ENCODE data around the gene CFAP100.

CFAP100 gene

DNA sequence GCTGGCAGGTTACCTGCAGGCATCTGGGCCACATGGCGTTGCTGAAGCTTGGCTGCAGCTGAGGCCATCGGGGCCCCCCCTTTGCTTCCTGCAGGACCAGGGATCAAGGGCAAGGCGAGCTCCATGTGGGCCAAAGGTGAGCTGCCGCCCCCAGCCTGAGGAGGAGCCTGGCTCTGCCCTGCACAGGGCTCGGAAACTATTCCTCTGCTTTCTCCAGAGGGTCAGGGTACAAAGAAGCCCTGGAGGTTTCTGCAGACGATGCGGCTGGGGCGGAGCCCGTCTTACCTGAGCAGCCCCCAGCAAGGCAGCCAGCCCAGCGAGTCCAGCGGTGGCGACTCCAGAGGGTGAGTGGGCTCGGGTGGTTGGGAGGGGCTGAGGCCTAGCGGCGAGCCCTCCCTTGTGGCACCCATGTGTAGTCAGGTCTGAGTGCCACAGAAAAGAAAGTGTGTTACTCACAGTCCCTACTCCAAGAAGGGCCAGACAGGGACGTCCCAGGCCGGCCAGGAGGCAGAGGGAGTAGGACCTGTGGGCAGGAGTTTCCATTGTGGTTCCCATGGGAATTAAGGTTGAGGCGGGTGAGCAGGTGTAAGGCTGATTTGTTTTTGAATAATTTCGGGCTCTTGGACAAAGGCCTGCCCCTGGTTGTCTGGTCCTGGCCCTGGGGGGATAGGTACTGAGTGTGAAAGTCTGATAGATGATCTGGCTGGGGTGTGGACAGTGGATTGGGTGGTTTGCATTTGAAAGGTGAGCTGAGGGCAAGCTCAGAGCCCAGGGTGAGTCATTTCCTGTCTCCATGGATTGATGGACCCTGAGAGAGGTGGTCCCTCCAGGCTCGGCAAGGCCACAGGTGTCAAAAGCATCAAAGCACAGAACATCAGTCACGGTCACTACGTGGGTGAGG lies 25.4 kb downstream of the CFAP100 start:
- no peak for TF ChIP-seq TAF1 (IDR thresholded peaks at IDR 0.05; ENCODE audit: borderline replicate concordance, insufficient read depth, low read length)

DNA sequence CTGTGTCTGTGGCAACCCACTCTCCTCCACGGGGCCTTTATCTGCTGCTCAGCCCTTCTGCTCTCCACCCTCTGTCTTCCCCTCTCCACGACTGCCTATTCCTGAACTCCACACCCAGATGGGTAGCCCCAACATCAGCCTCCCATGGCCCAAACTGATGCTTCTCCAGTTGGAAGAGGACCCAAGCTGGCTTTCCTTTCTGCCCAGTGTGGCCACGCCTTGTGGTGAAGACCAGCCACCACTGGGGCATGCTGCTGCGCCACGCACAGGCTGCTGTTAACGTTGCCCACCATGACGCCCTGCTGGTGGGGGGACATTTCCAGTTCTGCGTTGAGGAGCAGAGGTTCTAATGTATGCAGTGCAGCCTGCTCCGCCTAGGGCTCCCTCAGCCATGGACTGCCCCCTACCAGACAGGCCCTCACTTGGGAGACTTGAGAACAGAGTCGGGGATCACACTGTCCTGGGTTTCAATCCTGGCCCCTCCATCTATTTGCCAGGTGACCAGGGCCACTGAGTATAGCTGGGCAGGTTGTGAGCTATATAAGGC lies 26.9 kb downstream of the CFAP100 start:
- TF ChIP-seq, protein P1, sequence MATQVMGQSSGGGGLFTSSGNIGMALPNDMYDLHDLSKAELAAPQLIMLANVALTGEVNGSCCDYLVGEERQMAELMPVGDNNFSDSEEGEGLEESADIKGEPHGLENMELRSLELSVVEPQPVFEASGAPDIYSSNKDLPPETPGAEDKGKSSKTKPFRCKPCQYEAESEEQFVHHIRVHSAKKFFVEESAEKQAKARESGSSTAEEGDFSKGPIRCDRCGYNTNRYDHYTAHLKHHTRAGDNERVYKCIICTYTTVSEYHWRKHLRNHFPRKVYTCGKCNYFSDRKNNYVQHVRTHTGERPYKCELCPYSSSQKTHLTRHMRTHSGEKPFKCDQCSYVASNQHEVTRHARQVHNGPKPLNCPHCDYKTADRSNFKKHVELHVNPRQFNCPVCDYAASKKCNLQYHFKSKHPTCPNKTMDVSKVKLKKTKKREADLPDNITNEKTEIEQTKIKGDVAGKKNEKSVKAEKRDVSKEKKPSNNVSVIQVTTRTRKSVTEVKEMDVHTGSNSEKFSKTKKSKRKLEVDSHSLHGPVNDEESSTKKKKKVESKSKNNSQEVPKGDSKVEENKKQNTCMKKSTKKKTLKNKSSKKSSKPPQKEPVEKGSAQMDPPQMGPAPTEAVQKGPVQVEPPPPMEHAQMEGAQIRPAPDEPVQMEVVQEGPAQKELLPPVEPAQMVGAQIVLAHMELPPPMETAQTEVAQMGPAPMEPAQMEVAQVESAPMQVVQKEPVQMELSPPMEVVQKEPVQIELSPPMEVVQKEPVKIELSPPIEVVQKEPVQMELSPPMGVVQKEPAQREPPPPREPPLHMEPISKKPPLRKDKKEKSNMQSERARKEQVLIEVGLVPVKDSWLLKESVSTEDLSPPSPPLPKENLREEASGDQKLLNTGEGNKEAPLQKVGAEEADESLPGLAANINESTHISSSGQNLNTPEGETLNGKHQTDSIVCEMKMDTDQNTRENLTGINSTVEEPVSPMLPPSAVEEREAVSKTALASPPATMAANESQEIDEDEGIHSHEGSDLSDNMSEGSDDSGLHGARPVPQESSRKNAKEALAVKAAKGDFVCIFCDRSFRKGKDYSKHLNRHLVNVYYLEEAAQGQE (IDR thresholded peaks at IDR 0.05; ENCODE audit: insufficient read depth in 1 of 2, low read depth in 2 of 2, low read length in 2 of 2) = no peak
- TF ChIP-seq TAF1 (IDR thresholded peaks at IDR 0.05; ENCODE audit: borderline replicate concordance, insufficient read depth, low read length) = no peak
- no peak for TF ChIP-seq SIN3A (IDR thresholded peaks at IDR 0.05; ENCODE audit: borderline replicate concordance, insufficient read depth, low read length)
- no peak for TF ChIP-seq FOXP2 (optimal IDR thresholded peaks at IDR 0.05; ENCODE audit: borderline replicate concordance, extremely low read depth, extremely low read length, insufficient read depth)
- no peak for TF ChIP-seq POLR2AphosphoS5 (IDR thresholded peaks at IDR 0.05; ENCODE audit: low read depth, low read length)

DNA sequence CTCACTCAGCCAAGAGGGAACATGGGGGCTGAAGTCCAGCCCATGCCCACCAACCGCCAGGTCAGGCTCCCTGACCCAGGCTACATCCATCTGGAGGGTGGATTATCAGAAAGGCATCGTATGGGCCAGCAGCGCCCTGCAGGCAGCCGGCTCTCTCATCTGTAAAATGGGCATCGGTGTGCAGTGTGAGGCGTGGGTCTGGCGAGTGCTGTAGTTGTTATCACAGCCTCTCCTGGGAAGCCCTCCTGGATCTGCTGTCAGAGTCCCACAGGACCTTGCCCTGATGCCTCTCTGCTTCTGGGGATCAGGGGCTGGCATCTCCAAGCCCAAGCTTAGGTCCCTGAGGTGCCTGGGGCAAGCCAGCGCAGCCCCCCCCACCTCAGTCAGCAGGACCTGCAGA lies 27.4 kb downstream of the CFAP100 start:
- TF ChIP-seq TAF1 (IDR thresholded peaks at IDR 0.05; ENCODE audit: borderline replicate concordance, insufficient read depth, low read length) = no peak
- TF ChIP-seq, protein P1 (IDR thresholded peaks at IDR 0.05; ENCODE audit: insufficient read depth in 1 of 2, low read depth in 2 of 2, low read length in 2 of 2) = no peak
- TF ChIP-seq POLR2AphosphoS5 (IDR thresholded peaks at IDR 0.05; ENCODE audit: low read depth, low read length) = no peak
- no peak for TF ChIP-seq SIN3A (IDR thresholded peaks at IDR 0.05; ENCODE audit: borderline replicate concordance, insufficient read depth, low read length)
- no peak for TF ChIP-seq FOXP2 (optimal IDR thresholded peaks at IDR 0.05; ENCODE audit: borderline replicate concordance, extremely low read depth, extremely low read length, insufficient read depth)

DNA sequence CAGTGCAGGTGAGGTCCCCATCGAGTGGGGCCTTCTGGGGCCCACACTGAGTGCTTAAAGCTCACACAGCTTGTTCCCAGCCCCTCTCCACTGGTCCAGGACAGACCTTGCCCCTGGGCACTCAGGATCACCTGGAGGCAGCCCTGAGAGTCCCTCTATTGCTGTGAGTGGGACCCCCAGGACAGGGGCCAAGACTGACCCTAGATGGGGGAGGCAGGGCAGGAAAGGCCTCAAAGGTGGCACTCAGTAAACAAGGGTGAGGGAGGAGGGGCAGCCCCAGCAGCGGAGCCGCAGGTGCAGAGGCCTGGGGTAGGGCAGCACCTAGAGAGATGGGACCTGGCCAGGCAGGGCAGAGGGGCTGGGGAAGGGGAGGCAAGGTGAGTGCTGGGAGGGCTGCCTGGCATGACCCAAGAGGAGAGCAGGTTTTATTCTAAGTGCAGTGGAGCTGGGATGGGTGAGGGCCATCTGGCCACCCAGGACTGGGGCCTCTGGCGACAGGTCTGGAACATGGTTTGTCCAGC lies 27.9 kb downstream of the CFAP100 start:
- TF ChIP-seq, protein P1 (IDR thresholded peaks at IDR 0.05; ENCODE audit: insufficient read depth in 1 of 2, low read depth in 2 of 2, low read length in 2 of 2) = no peak
- TF ChIP-seq SIN3A (IDR thresholded peaks at IDR 0.05; ENCODE audit: borderline replicate concordance, insufficient read depth, low read length) (no peak), FOXP2 (optimal IDR thresholded peaks at IDR 0.05; ENCODE audit: borderline replicate concordance, extremely low read depth, extremely low read length, insufficient read depth) (no peak), POLR2AphosphoS5 (IDR thresholded peaks at IDR 0.05; ENCODE audit: low read depth, low read length) (no peak), TAF1 (IDR thresholded peaks at IDR 0.05; ENCODE audit: borderline replicate concordance, insufficient read depth, low read length) (no peak)

DNA sequence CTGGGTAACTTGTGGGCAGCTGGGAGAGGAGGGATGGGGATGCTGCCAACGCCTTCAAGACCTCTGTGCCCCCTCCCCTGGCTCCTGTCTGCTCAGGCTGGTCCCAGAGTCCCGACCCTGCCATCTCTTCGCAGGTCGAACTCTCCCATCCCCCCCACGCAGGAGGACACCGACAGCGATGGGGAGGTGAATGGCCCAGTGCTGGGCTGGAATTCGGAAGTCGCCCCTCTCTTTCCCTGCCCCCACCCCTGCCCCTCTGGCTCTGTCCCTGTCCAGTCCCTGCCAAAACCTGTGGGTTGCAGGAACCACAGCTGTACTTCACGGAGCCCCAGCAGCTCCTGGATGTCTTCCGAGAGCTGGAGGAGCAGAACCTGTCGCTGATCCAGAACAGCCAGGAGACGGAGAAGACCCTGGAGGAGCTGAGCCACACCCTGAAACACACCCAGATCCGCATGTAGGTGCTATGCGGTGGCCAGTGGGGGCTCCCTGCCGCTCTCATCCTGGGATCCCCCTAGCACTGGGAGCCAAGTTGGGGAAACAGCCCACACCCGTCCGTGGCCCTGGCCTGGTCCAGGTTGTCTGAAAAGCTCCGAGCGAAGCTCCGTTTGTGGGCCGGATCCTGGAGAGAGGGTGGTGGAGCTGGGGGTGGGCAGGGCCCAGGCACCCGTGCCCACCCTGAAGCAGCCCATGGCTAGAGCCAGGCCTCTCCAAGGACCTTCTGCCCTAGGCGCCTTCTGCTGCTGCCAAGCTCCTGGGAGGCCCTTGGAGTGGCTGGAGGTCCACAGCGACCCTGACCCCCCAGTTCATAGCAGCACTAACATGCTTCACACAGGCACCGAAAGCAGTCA lies 28.7 kb downstream of the CFAP100 start:
- TF ChIP-seq POLR2AphosphoS5 (IDR thresholded peaks at IDR 0.05; ENCODE audit: low read depth, low read length) = no peak
- no peak for TF ChIP-seq FOXP2 (optimal IDR thresholded peaks at IDR 0.05; ENCODE audit: borderline replicate concordance, extremely low read depth, extremely low read length, insufficient read depth)
- TF ChIP-seq, protein P1 (IDR thresholded peaks at IDR 0.05; ENCODE audit: insufficient read depth in 1 of 2, low read depth in 2 of 2, low read length in 2 of 2) = no peak
- TF ChIP-seq TAF1 (IDR thresholded peaks at IDR 0.05; ENCODE audit: borderline replicate concordance, insufficient read depth, low read length) = no peak
- TF ChIP-seq SIN3A (IDR thresholded peaks at IDR 0.05; ENCODE audit: borderline replicate concordance, insufficient read depth, low read length) = no peak
